SK-N-MC (cell line): ENCODE data around the gene GNAS.

Experiments used
- EZH2 ChIP-seq: fragments of 200-600 bp; sonication (generic); IDR thresholded peaks from one replicate; pipeline ENCODE4 v1.6.1; 2017; ENCODE audit warnings: antibody characterized with exemption
- FOXP2 ChIP-seq: optimal IDR thresholded peaks from 2 replicates; pipeline ENCODE3; 2011; ENCODE audit warnings: mild to moderate bottlenecking, moderate library complexity; ENCODE audit not compliant: insufficient read depth; ENCODE audit errors: extremely low read length, control extremely low read depth
- POLR2AphosphoS5 ChIP-seq: IDR thresholded peaks from 2 replicates; pipeline ENCODE4 v1.6.1; 2012; ENCODE audit warnings: mild to moderate bottlenecking, low read depth, low read length, borderline replicate concordance

DNA sequence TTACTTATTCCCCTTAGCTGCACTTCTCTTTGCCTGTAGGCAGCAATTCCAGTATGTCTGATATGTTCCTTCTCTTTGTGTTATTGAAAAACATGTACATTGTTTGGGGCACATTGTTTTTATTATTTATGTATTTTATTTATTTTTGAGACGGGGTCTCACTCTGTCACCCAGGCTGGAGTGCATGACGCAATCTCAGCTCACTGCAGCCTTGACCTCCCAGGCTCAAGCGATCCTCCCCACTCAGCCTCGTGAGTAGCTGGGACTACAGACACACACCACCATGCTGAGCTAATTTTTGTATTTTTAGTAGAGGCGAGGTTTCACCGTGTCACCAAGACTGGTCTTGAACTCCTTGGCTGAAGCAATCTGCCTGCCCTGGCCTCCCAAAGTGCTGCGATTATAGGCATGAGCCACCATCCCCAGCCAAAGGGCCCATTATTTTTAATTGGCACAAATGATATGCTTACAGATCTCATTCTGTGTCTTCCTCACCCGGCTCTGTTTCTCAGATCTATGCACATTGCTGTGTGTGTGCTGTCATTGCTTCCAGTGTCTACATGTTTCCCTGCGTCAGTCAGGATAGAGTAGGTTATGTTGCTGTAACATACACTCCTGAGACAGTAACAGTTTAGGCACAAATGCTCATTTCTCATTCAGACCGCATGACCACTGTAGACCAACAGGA lies 74.4 kb downstream of the GNAS start:
- TF ChIP-seq EZH2: no peak
- no peak for TF ChIP-seq POLR2AphosphoS5
- no peak for TF ChIP-seq FOXP2
